Fibroblast of skin of back (primary cell): Measurements from ENCODE around the gene SBF2.

Experiments
- DNase-seq: peaks from one replicate; pipeline ENCODE4 v3.0.0-alpha.2; 2013

The SBF2 gene

DNA sequence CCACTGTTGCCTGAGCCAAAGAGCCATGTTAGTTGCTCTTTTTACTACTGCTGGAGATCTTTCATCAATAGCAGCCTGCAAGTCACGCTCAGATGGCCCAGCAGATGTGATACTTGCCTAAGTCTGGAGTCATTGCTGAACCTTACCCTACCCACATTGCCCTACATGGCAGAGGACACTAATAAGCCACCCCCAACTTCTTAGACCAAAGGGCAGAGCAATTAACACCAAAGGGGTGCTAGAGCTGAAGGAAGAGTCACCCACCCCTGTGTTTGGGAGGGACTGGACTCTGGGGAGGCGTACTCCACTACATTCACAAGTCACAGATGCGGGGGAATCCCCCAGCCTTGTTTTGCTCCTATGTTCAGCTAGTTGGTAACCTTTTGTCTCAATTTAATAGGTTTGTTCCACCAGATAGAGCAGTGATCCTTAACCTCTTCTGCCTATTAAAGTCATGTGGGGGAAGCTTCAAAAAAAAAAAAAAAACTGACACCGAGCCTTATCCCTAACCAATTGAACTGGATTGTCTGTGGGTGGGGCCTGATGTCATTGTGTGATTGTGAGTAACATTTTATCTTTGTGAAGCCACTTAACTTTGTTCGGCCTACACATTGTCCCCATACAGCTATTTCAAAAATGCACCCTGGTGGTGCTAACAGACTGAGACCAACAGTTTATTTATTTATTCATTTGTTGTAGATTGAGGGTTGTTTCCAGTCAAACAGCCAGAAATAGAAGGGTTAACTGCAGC, 23.9 kb upstream of the SBF2 start:
- no peak for DNase-seq

DNA sequence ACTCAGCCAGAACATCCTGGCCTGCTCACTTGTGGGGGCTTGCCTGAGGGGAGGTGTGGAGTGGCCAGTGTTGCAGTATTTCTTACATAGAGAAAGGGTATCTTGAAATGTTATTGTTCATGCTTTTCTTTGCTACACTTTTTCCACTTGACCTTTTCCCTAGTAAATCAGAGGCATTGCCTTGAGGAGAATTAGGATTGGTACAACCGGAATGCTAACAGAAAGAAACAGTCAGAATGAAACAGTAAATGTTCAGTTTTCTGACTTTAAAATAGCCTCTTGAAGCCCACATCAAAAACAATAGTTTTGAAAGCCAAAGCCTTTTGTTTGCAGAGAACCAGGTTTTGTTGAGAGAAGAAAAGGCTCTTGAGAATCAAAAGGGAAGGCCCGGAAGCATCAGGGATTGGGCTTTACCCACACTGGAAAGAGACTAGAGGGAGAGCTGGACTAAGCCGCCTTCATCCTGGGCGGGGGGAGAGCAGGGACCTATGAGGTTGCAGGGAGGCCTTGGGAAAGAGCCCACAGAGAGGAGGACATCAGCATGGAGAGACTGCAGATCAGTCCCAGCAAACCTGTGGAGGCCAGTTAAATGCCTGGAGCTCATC, 23.2 kb upstream of the SBF2 start:
- no peak for DNase-seq

DNA sequence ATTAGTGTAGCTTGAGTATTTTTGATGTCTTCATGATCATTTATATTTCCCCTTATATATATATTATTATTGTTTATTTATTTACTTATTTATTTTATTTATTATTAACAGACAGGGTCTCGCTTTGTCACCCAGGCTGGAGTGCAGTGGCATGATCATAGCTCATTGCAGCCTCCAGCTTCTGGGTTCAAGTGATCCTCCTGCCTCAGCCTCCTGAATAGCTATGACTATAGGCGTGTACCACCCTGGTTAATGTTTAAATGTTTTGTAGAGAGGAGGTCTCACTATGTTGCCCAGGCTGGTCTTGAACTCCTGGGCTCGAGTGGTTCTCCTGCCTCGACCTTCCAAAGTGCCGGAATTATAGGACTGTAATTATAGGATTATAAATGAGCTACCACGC, 21.1 kb upstream of the SBF2 start:
- DNase-seq = no peak

DNA sequence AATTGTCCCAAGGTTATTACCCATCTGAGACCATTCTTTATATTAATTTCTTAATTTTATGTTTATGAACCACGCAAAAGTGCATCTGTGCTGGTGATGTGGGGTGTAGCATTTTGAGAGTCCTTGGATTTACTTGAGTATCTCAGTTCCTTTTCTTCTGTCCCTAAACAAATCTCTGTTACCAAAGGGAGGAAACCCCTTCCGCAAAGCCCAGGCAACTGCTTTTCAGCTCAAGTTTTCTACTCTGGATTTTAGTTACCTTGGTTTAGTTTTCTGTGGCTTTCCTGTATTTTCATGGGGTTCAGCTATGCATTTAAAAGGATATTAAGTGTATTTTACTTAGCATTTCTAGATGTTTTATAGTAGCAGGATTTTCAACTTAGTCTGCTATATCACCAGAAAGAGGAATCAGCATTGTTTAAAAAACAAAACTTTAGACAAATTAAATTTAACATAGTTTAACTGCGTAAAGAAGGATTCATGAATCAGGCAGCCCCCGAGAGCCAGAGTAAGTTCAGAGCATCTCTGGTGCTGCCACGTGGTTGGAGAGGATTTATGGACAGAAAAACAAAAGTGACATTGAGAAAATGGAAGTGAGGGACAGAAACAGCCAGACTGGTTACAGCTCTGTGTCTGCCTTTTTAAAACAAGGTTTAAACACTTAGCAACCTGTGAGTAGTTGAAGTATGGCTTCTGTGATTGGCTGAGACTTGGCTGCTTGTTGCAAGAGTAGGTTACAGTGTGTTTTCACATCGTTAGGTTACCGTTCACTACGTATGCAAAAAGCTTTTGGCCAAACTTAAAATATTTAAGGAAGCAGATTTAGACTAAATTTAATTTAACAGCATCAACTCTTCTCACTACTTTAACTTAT, 20.4 kb upstream of the SBF2 start:
- DNase-seq = peak; percentile 50

DNA sequence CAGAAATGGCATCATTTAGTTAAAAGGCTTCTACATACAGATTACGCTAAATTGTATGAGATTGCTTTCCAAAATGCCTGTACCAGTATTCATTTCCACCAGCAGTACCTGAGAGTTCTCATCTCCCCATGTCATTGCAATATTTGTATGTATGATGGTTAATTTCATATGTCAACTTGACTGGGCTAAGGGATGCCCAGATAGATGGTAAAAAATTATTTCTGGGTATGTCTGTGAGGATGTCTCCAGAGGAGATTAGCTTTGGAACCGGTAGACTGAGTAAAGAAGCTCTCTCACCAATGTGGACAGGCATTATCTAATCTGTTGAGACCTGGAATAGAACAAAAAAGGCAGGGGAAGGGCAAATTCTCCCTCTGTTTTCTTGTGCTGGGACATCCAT, 17.8 kb upstream of the SBF2 start:
- no peak for DNase-seq

DNA sequence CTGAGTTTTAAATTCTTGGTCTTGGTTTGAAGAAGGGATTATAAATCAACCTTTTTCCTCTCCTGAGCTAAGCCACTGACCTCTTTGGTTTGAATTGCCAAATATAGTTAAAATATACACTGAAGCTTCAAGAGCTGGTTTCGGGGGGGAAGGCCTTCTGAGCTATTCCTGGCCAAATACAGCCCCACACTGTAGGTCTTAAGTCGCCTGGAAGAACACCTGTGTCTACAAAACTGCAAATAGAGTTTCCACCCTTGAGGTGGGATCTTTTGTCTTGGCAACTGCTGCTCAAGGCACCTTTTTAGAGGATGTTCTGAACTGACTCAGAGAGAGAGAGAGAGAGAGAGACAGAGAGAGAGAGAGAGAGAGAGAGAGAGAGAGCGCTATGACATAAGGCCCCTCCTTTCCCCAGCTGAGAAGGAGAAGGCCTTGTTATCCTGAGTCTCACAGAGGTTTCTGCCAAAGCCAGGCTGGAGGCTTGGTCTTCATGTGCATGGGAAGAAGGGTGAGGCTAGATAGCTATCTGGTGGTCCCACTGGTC, 16.4 kb upstream of the SBF2 start:
- peak; percentile 50 for DNase-seq

DNA sequence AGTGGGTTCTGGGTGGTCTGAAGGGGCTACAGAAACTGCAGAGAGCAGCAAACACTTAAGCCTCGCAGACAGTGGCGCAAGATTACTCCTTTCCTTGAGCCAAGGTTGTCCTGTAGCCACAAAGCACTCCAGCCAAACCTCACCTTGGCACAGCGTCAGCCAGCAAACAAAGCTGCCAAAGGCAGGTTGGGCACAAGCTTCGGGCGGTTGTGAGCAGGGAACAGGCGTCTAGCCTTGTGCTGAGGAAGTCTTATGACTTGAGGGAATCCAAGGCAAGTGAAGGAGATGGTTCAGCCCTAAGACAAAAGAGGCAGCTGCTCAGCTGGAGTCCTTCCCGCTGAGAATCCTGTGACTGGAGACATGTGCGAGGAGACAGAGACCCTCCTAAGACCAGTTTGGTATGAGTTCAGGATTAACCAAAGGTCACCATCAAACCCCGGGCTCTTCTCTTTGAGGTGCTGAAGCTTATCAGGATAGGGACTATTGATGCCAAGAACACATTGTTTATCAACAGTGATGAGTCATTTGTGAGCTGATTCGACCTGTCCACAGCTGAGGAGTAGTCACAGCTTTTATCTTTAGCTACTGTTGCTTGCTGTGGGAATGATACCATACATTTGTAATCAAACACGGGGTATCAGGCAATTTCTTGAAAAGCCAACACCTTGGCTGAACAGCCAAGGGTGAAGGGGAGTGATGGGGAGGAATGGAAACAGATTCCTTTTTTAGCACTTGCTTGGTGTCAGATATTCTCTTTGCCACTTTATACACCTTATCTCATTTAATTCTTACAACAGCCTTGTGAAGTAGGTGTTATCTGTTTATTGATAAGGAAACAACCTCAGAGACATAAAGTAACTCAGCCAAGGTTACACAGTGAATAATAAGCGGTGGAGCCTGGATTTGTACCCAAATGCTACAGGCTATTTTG, 15.4 kb upstream of the SBF2 start:
- DNase-seq = peak; percentile 60

DNA sequence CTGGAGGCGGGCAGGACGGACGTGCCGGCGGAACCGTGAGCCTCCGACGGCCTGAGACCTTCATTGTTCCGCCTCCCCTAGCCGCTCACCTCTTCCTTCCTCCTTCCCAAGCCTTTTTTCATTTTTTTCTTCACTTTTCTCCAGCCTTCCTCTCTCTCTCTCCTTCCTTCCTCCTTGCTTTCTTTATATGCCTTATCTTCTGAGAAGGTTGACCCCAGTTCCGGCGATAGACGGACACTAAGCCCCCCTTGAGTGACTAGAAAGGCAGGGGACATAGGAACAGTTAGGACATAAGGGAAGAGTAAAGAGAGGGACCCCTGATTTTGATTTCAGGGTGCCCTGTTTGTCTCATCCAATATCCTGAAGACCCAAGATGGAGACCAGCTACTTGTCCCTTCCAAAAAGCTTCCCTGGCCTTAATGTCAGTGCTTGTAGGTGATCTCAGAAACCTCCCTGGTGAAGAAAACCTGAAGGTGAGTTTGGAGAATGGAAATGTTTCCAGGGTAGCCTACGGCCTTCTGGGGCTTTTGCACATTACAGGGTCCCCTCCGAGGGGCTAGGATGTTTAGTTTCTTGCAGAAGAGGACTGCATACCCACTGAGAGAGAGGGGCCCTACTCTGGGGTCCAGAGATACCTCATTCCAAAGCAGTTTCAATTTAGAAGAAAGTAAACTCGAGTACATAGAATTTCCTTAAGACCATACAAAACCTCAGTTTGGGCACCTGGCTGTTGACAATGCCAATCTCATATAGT, 14.4 kb upstream of the SBF2 start:
- no peak for DNase-seq

DNA sequence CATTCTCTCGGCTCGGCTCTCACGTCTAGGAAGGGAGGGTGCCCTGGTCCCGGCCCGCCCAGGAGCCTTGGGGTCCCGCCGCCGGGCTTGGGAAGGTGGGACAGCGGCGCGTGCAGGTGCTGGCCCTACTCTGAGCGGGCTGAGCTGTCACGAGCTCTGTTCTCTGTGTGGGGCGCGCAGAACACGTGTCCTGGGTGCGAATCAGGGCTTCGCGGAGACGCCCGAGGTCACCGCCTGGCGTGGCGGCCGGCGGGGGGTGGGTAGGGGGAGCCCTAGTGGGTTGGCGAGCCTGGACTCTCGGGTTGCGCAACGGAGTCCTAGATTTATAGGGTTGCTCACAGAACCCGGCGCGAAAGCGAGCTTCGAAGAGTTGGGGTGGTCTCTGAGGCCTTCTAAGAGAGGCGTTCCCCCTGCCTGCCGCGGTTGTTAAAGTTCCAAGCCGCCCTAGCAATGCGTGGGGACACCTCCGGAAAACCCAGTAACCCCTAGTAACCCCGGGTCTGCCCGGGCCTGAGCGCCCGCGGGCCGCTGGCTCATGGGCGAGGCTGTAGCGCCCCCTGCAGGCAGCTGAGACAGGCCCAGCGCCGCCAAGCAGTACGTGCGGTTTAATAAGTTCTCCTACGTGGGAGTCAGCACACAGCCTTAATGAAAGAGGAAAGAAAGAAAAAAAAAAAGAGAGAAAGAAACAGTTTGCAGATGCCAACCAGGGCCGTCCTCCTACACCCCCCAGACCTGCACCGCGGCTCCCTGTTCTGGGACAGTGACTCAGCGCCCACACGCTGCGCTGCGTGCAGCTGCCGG, 13.6 kb upstream of the SBF2 start:
- peak; percentile 97 for DNase-seq

DNA sequence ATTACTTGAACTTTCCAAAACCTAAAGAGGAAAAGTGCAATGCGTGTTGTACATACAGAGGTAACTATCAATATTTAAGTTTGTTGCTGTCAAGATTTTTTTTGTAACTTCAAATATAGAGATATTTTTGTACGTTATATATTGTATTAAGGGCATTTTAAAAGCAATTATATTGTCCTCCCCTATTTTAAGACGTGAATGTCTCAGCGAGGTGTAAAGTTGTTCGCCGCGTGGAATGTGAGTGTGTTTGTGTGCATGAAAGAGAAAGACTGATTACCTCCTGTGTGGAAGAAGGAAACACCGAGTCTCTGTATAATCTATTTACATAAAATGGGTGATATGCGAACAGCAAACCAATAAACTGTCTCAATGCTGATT, 13.0 kb upstream of the SBF2 start:
- DNase-seq = no peak

DNA sequence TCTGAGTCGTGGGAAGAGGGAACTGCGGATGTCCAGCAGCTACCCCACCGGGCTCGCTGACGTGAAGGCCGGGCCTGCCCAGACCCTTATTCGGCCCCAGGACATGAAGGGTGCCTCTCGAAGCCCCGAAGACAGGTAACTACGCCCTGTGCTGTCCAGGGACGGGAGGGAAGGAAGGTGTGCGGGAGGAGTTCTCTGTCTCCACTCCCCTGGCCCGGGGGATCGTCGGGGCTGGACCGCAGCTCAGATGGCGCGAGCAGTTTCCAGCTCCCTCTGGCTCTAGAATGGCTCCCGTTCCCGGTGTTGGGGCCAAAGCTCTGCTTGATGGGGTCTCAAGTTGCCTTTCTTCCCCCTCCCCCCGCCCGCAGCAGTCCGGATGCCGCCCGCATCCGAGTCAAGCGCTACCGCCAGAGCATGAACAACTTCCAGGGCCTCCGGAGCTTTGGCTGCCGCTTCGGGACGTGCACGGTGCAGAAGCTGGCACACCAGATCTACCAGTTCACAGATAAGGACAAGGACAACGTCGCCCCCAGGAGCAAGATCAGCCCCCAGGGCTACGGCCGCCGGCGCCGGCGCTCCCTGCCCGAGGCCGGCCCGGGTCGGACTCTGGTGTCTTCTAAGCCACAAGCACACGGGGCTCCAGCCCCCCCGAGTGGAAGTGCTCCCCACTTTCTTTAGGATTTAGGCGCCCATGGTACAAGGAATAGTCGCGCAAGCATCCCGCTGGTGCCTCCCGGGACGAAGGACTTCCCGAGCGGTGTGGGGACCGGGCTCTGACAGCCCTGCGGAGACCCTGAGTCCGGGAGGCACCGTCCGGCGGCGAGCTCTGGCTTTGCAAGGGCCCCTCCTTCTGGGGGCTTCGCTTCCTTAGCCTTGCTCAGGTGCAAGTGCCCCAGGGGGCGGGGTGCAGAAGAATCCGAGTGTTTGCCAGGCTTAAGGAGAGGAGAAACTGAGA, 12.2 kb upstream of the SBF2 start:
- DNase-seq = peak; percentile 37

DNA sequence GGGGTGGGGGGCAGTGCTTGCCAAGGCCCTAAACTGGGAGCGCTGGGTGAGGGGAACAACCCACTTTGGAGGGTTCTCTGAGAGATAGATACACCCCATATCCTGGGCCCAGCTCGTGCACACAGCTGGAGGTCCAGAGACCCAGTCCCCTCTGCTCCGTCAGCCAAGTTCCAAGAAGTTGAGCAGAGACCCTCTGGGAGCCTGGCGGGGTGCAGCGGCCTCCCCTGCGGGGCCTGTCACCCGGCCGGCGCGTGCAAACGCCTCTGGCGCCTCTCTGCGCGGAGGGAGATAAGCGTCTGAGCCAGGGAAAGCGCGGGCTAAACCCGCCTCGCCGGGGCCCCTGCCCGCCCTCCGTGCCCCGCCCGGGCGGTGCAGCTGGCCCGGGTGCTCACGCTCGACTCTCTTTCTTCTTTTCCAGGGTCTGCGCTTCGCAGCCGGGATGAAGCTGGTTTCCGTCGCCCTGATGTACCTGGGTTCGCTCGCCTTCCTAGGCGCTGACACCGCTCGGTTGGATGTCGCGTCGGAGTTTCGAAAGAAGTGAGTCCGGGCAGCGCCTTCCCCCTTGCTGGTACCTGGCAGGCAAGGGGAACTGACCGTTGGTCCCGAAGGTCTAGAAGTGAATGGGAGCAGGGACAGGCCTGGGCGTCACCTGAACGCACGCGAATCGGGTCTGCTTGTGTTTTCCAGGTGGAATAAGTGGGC, 11.4 kb upstream of the SBF2 start:
- DNase-seq = peak; percentile 53

DNA sequence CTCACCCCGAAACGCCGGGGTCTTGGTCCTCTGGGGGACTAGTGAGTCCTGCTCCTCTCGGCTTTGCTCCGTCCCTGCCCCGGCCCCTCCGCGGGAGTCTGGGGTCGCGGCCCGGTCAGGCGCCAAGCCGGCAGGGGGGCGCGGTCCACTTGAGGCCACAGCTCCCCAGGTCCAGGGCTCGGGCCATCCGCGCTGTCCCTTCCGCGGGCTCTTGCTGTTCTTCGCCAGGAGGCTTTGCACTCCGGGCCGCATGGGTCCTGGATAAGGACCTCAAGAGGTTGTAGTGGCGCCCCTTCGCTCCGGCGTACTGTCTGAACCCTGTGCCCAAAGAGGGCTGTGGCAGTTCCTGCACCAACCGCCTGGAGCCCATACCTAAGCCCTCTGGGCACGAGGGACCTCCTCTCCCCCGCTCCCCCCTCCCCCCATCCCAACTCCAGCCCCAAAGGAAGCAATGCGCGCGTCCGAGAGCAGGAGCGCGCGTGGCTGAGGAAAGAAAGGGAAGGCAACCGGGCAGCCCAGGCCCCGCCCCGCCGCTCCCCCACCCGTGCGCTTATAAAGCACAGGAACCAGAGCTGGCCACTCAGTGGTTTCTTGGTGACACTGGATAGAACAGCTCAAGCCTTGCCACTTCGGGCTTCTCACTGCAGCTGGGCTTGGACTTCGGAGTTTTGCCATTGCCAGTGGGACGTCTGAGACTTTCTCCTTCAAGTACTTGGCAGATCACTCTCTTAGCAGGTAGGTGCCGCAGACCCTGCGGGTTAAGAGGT, 10.7 kb upstream of the SBF2 start, which contains the start of gene ADM:
ADM (plus strand) TSS at position 579 of the 767 bp plus-strand sequence. CDS start 628 bp downstream, outside the sequence.
- peak; percentile 96 for DNase-seq

DNA sequence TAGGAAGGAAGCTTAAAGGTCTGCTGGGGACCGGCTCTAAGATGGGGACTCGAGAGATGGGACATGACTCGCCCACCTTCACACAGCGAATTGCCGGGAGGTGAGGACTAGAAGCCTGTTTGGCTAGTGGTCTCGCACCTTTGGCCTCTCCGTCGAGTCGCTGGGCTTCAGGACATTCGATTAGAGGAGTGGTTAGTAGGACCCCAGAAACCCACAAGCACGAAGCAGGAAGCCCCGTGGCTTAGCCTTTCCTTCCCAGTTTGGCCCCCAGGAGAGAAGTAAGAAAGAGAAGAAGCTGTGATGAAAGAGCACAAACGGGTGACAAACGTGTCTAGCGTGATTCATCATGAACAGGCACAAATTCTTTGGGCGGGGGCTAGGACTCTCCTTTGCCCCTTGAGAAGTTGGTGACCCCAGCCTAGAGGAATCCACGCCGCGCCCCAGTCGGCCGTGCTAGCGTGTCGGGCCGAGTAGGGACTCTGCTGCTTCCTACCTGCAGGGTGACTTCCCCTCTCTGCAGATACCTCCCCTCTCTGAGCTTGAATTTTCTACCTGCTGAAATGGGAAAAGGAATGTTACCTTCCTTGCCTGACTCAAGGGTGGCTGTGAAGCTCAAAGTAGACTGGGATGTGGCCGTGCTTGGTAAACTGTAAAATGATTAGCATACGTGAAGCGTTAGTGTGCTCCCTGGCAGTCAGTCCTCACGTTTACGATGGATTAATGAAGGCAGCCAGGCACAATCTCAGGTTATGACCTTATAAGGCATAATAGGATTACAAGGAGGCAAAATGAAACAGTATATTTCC, 9.7 kb upstream of the SBF2 start:
- peak; percentile 96 for DNase-seq

DNA sequence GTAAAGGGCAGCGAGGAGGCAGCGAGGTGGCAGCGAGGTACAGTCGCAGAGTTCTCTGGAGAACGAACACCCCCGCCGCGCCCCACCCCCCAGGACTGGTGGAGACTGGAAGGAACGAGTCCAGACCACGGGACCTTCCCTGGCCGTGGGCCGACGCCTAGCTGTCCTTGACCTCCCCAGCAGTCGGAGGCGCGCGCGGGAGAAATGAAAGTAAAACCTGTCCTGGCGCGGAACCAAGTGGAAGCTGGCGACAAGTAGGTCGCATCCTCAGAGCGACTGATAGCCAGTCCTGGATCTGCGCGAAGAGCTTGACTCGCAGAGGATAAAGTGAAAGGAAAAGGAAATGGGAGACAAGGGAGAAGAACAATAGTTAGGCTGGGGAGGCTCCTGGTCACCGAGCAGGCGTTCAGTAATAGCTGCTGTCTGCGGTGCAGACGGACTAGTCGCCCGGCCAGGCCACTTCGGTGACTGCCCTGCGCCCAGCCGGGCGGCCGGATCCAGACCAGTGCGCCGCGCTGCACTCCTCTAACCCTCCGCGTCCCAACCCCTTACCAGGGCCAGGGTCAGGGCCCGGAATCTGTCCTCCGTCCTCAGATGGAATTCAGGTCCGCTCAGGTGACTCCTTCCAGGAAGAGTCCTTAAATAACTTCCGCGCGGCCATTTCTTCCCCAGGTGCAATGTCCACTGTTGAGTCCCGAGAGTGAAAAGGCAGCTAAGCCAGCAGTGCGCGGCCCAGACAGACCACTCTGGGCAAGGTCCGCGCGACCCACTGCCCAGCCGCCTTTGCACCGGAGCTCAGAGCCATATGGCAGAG, 8.9 kb upstream of the SBF2 start:
- peak; percentile 67 for DNase-seq

DNA sequence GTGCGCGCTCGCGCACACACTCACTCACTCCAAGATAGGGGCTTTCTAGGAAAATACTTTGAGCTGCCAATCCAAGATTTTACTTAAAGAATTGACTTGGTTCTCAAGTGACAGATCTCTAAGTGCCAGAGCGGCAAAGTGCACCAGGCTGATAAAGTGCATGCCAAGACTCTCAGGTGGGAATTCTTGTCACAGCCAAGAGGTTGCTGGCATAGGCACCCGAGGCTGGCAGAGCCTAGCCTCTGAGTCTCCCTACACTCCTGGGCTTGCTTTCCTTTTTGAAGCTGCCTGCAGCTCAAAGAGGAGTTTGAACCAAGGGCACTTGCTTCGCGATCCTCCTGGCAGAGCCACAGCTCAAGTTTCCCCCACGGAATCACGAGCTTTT, 8.3 kb upstream of the SBF2 start:
- no peak for DNase-seq
